Activated T-helper 1 cell treated with anti-CD3 and anti-CD28 coated beads, Interleukin-12 subunit alpha, Interleukin-12 subunit beta, Interleukin-2, Interleukin-4 antibody, amounts not matched to agents 30 ng/mL and 10 ng/mL and 1 ng/mL, durations not matched to agents 14 hours and 24 hours and 36 hours (primary cell): ENCODE results near the gene RASAL2. TPM values are rescaled to one million over a fixed set of nuclear protein-coding genes. Genes with fewer than 3 reads are reported as not detected.
"Not testable (repeated sequence)": the region's sequence is repeated elsewhere in the genome, so short reads cannot be mapped to it uniquely, and the experiment has no call there.

ENCODE experiments used
- DNase-seq: peaks from one replicate; pipeline ENCODE4 v3.0.0; 2021; ENCODE audit warnings: low spot score
- H3K27ac Mint-ChIP-seq: one replicate; pipeline ENCODE4 v1.8.0; 2021; ENCODE audit warnings: mild to moderate bottlenecking, mixed read lengths
- H3K27me3 Mint-ChIP-seq: one replicate; pipeline ENCODE4 v1.8.0; 2022; ENCODE audit warnings: mild to moderate bottlenecking, moderate library complexity, mixed read lengths; ENCODE audit not compliant: insufficient read depth
- H3K36me3 Mint-ChIP-seq: one replicate; pipeline ENCODE4 v1.8.0; 2021; ENCODE audit warnings: low read depth, mixed read lengths
- H3K4me1 Mint-ChIP-seq: one replicate; pipeline ENCODE4 v1.8.0; 2021; ENCODE audit warnings: low read depth, mixed read lengths
- H3K4me3 Mint-ChIP-seq: one replicate; pipeline ENCODE4 v1.8.0; 2021; ENCODE audit warnings: mild to moderate bottlenecking, moderate library complexity, mixed read lengths
- H3K9me3 Mint-ChIP-seq: one replicate; pipeline ENCODE4 v1.8.0; 2021; ENCODE audit warnings: mixed read lengths
- intact Hi-C: fragments of 100-400 bp; cut with micrococcal nuclease; formaldehyde crosslinking; loops from one replicate; pipeline ENCODE4 v1.15.1; 2024
- total RNA-seq: library from RNA; stranded (reverse); gene quantifications from 2 replicates; pipeline ENCODE4 v1.2.3, GENCODE V29; 2022

RASAL2 gene
- total RNA-seq, 1 donor from 2014 or later = not detected

DNA sequence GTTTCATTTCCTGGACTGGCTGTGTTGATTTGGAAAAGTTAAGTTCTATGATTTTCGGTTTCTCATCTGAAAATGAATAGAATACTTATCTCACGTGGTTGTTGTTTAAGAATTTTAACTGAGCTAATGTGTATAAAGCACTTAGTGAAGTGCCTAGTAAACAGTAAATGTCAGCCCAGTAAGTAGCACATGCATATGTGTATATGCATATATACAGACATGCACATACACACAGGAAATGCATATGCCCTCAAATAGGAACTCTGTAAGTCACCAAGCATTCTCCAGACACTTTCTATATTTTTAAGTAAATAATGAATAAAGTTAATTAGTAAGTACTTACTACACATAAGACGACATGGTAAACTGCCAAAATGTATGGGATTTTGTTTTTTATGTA lies 274.3 kb downstream of the RASAL2 start:
- Mint-ChIP-seq H3K4me1 (no peaks in the 10 kb centered on the region), H3K9me3 (no peaks in the 10 kb centered on the region), H3K27ac (no peak overlapping the region), H3K36me3 (no peaks in the 10 kb centered on the region), H3K27me3 (no peaks in the 10 kb centered on the region), H3K4me3 (no peak overlapping the region)
- intact Hi-C loops = no loop called here
- DNase-seq = no peak

DNA sequence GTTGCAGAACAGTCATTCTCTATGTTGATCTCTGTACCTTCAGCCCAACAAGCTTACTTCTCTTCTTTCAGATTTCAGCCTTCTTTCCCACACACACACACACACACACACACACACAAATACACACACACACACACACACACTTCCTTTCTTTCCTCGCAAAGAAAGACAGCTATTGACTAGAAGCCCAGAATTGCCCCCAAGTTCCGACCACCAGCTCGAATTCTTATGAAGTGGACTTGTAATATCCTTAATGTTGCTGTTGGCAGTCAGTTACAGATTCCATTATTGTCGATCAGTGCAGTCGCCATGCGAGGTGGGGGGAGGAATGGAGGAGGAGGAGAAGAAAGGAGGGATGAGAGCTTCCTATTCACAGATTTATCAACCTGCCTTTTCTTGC lies 277.3 kb downstream of the RASAL2 start:
- intact Hi-C loops = no loop called here
- no peaks in the 10 kb centered on the region for H3K4me1 Mint-ChIP-seq
- H3K9me3 Mint-ChIP-seq = no peaks in the 10 kb centered on the region
- no peak overlapping the region for H3K4me3 Mint-ChIP-seq
- DNase-seq = no peak
- no peaks in the 10 kb centered on the region for H3K27me3 Mint-ChIP-seq
- no peak overlapping the region for H3K27ac Mint-ChIP-seq
- H3K36me3 Mint-ChIP-seq = no peaks in the 10 kb centered on the region

DNA sequence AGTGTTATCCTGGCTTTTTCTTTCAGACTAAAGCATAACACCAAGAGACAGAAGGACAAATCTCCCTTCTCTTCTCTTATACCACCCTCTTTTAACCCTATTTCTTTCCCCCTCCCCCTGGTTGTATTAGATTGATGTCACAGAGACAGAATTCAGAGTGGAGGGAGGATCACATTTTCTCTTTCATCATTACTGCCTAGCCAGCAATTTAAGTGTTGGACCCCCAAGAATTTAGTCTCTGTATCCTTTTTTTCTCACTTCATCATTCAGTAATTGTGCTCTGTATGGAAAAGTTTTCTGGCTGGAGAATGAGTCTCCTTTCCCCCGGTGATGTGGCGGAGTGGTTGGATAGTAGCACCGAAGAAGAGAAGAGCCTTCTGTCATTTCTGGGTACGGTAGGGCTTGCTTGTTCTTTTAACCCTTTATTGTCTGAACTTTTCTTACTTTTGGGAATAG lies 278.1 kb downstream of the RASAL2 start:
- Mint-ChIP-seq H3K27ac (no peak overlapping the region), H3K27me3 (no peaks in the 10 kb centered on the region), H3K4me1 (no peaks in the 10 kb centered on the region), H3K36me3 (no peaks in the 10 kb centered on the region), H3K9me3 (no peaks in the 10 kb centered on the region), H3K4me3 (no peak overlapping the region)
- intact Hi-C loops = no loop called here
- DNase-seq = no peak

DNA sequence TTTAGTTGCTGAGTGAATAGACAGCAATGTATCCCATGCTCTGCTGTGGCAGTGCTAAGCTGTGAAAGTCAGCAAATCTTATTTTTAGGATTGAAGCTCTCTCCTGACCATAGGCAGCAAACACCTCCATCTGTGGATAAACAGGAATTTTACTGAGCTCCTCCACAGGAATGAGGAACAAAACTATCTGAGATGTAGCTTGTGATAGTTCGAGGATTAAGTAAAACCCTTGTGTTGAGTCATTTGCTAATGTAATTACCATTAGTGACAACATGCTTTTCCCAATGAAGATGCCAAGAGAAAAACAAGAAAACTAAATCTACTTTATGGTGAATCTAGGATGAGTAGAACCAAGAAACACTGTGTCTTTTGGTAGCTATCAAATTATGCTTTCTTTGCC lies 280.1 kb downstream of the RASAL2 start:
- Mint-ChIP-seq H3K4me3 (no peak overlapping the region), H3K36me3 (no peaks in the 10 kb centered on the region), H3K27ac (no peak overlapping the region), H3K9me3 (no peaks in the 10 kb centered on the region), H3K4me1 (no peaks in the 10 kb centered on the region), H3K27me3 (peaks cover under 1% of the 10 kb centered on the region)
- intact Hi-C loops = no loop called here
- no peak for DNase-seq

DNA sequence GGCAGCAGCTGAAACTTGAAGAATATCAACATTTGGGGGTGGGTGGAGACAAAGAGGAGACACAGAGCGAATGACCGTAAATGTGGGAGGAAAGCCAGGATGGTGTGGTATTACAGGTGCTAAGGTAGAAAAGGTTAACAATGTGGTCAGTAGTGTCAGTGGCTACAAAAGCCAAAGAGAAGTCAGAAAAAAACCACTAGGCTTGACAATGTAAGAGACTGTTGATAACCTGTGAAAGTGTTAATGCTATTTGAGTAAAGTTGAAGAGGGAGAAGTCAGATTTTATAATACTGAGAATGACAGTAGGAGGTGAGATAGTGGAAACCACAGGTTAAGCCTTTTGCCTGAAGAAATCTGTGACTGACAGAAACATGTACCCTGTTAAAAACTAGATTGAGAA lies 282.1 kb downstream of the RASAL2 start:
- no peaks in the 10 kb centered on the region for H3K9me3 Mint-ChIP-seq
- intact Hi-C loops = no loop called here
- no peaks in the 10 kb centered on the region for H3K36me3 Mint-ChIP-seq
- no peak for DNase-seq
- no peaks in the 10 kb centered on the region for H3K4me1 Mint-ChIP-seq
- H3K4me3 Mint-ChIP-seq = no peak overlapping the region
- H3K27ac Mint-ChIP-seq = no peak overlapping the region
- H3K27me3 Mint-ChIP-seq = peaks cover 2% of the 10 kb centered on the region

DNA sequence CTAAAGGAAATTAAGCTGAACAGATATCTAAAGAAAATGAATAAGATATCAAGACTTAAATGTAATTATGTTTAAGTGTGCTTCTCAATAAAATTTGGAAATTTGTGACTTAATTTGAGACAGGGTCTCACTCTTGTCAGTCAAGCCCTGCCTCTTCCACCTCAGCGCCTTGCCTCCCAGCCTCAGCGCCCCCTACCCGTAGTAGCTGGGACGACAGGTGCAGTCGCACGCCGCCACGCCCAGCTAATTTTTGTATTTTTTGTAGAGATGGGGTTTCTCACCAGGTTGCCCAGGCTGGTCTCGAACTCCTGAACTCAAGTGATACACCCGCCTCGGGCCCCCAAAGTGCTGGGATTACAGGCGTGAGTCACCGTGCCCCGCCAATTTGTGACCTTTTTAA lies 285.9 kb downstream of the RASAL2 start:
- DNase-seq = no peak
- no peaks in the 10 kb centered on the region for H3K36me3 Mint-ChIP-seq
- peaks cover 2% of the 10 kb centered on the region for H3K27me3 Mint-ChIP-seq
- no peak overlapping the region for H3K4me3 Mint-ChIP-seq
- intact Hi-C loops = no loop called here
- H3K4me1 Mint-ChIP-seq = no peaks in the 10 kb centered on the region
- no peak overlapping the region for H3K27ac Mint-ChIP-seq
- H3K9me3 Mint-ChIP-seq = no peaks in the 10 kb centered on the region

DNA sequence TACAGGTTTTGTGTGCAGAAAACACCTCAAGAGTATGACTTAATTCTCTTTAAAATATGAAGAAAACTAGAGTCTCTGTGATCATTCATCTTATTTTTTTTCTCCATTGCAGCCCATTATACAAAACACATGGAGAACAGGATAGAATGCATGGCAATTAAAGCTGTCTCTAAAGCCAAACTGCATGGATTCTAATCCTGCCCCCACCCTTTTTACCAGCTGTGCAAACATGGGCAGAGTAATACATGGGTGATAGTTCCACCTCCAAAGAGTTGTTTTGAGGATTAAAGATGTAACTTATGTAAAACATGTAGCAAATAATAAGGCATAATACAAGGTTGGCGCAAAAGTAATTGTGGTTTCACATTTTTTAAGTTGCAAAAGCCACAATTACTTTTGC lies 288.5 kb downstream of the RASAL2 start:
- intact Hi-C loops = no loop called here
- Mint-ChIP-seq H3K4me3 (no peak overlapping the region), H3K36me3 (no peaks in the 10 kb centered on the region), H3K9me3 (no peaks in the 10 kb centered on the region), H3K4me1 (no peaks in the 10 kb centered on the region), H3K27ac (no peak overlapping the region), H3K27me3 (peaks cover 2% of the 10 kb centered on the region)
- no peak for DNase-seq

DNA sequence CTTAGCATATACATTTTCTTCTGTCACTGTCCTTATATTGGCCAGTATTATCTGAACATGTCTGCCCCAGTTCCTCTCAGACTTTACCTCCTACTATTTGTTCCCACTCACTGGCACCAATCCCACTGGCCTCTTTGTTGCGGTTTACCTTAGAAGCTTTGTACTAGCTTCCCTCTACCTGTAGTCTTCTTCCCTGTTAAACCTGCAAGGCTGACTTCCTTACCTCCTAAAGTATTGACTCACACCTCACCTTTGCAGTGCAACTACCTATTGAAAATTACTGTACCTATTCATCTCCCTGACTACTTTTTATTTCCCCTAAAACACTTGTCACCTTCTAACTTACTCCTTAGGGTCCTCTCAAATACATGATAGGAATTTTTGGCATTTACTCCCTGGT lies 291.8 kb downstream of the RASAL2 start:
- intact Hi-C loops = no loop called here
- H3K4me1 Mint-ChIP-seq = no peaks in the 10 kb centered on the region
- no peaks in the 10 kb centered on the region for H3K9me3 Mint-ChIP-seq
- H3K36me3 Mint-ChIP-seq = no peaks in the 10 kb centered on the region
- no peak overlapping the region for H3K27ac Mint-ChIP-seq
- no peak for DNase-seq
- H3K27me3 Mint-ChIP-seq = no peaks in the 10 kb centered on the region
- no peak overlapping the region for H3K4me3 Mint-ChIP-seq

DNA sequence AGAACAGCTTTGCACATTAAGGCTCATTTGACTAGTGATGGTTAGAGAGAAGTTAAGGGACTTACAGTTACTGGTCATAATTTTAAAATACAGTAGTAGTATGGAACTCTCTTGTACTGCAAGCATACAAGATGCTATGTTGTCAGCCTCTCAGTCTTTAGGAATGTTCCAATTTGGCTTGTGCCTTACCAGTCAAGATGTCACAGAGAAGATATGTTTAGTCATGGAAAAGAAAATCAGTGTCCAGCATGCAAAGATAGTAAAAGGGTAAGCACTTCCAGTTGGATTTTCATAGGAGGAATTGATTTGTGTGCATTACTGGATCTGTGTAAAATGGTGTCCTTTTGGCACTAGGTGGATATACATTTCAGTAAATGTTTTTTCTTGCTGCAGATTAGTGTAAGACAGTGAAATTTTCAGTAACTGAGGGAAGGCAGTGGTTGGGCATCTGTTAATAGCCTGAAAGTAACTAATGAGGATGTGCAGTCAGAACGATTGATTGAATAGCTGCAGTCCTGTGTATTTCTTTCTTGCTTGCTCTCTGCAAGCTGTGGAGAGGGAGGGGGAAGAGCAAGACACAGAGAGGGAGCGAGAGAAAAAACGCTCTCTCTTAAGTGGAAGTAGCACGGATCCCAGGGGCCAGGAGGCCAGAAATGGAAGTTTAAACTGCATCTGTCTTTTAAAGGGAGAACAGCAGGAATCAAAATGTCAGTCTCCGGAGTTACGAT lies 294.7 kb downstream of the RASAL2 start:
- no peak for DNase-seq
- Mint-ChIP-seq H3K27me3 (no peaks in the 10 kb centered on the region), H3K4me3 (no peak overlapping the region), H3K9me3 (no peaks in the 10 kb centered on the region), H3K27ac (no peak overlapping the region), H3K36me3 (no peaks in the 10 kb centered on the region), H3K4me1 (no peaks in the 10 kb centered on the region)
- intact Hi-C loops = no loop called here

DNA sequence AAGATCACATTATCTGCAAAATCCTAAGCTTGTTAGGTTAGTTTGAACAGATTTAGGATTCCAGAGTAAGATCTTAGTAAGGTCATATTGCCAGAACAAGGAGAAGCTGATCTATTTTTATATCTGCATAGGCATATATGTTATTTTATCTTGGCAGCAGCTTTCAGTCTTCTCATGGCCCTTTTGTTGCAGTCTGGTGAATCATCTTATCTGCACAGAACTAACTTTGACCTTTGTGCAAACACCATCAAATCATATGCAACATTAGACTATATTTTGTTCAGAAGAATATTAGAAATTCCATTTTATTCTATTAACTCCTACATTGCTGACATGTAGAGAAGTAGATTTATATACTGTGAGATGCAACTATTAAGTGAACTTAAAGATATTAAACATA lies 295.5 kb downstream of the RASAL2 start:
- Mint-ChIP-seq H3K36me3 (no peaks in the 10 kb centered on the region), H3K4me1 (no peaks in the 10 kb centered on the region)

DNA sequence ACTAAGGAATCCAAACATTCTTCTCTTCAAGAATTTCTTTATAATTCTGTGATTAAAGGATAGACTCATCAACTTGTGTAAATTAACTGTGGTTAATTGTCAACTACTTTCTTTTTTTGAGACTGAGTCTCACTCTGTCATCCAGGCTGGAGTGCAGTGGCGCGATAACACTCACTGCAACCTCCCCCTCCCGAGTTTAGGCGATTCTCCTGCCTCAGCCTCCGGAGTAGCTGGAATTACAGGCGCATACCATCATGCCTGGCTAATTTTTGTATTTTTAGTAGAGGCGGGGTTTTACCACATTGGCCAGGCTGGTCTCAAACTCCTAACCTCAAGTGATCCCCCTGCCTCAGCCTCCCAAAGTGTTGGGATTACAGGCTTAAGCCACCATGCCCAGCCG lies 296.4 kb downstream of the RASAL2 start:
- H3K27ac Mint-ChIP-seq, intact Hi-C loops: not testable (repeated sequence)

More for the DNA sequence above, 295.5 kb downstream of the RASAL2 start:
- intact Hi-C loops = no loop called here
- H3K27ac Mint-ChIP-seq = no peak overlapping the region
- no peaks in the 10 kb centered on the region for H3K9me3 Mint-ChIP-seq
- H3K27me3 Mint-ChIP-seq = no peaks in the 10 kb centered on the region
- DNase-seq = no peak
- H3K4me3 Mint-ChIP-seq = no peak overlapping the region

DNA sequence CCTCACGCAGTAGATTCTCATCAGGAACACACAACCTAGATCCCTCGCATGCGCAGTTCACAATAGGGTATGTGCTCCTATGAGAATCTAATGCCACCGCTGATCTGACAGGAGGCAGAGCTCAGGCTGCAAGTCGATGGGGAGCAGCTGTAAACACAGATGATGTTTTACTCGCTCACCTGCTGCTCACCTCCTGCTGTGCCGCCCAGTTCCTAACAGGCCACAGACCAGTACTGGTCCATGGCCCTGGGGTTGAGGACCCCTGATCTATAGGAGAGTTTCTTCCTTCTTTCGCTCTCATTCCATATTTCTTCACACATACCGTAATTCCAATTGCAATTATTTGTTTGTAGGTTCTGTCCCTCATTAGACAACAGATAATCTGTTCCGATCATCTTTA lies 299.5 kb downstream of the RASAL2 start:
- intact Hi-C loops = no loop called here
- no peaks in the 10 kb centered on the region for H3K4me1 Mint-ChIP-seq
- H3K9me3 Mint-ChIP-seq = no peaks in the 10 kb centered on the region
- H3K27me3 Mint-ChIP-seq = no peaks in the 10 kb centered on the region
- H3K4me3 Mint-ChIP-seq = no peak overlapping the region
- no peak for DNase-seq
- H3K36me3 Mint-ChIP-seq = no peaks in the 10 kb centered on the region
- no peak overlapping the region for H3K27ac Mint-ChIP-seq

More for the DNA sequence above, 296.4 kb downstream of the RASAL2 start:
- not testable (repeated sequence) for H3K4me1 Mint-ChIP-seq, H3K9me3 Mint-ChIP-seq, H3K27me3 Mint-ChIP-seq, DNase-seq, H3K36me3 Mint-ChIP-seq, H3K4me3 Mint-ChIP-seq

DNA sequence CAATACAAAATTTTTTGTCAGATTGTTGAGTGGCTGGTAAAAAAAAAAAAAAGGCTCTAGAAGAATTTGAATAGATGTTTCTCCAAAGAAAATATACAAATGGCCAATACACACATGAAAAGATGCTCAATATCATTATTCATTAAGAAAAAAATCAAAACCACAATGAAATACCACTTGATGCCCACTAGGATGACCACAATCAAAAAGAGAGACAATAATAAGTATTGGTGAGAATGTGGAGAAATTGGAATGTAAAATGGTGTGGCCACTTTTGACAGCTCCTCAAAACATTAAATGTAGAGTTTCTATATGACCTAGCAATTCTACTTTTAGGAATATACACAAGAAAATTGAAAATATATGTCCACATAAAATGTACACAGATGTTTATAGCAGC lies 302.9 kb downstream of the RASAL2 start:
- Mint-ChIP-seq H3K9me3 (no peaks in the 10 kb centered on the region), H3K4me3 (no peak overlapping the region), H3K4me1 (no peaks in the 10 kb centered on the region), H3K27me3 (peaks cover 2% of the 10 kb centered on the region), H3K36me3 (no peaks in the 10 kb centered on the region), H3K27ac (no peak overlapping the region)
- DNase-seq = no peak
- intact Hi-C loops = no loop called here

DNA sequence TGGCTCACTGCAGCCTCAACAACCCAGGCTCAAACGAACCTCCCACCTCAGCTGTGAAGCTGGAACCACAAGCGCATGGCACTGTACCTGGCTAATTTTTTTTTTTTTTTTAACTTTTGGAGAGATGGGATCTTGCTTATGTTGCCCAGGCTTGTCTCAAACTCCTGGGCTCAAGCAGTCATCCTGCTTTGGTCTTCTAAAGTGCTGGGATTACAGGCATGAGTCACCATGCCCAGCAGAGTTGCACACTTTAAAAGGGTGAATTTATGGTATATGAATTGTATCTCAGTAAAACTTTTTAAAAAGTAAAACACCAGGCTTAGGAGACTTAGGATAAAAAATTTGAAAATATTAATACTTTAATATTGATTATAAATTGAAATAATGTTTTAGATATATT lies 303.8 kb downstream of the RASAL2 start:
- Mint-ChIP-seq H3K27ac (no peak overlapping the region), H3K27me3 (peaks cover 2% of the 10 kb centered on the region), H3K4me3 (no peak overlapping the region), H3K36me3 (no peaks in the 10 kb centered on the region), H3K4me1 (no peaks in the 10 kb centered on the region), H3K9me3 (no peaks in the 10 kb centered on the region)
- DNase-seq = no peak
- intact Hi-C loops = no loop called here
